Transverse colon (tissue), 4 donors: Measurements from ENCODE around the gene C19orf73. TPM values are rescaled to one million over a fixed set of nuclear protein-coding genes. Genes with fewer than 3 reads are reported as not detected.
A peak's percentile ranks its signal among the peaks of the same experiment; 100 is the strongest.

Experiments
- DNase-seq: peaks from one replicate; pipeline ENCODE4 v3.0.0-alpha.2; 2019
- H3K27ac ChIP-seq, 4 donors: fragments of 200-600 bp; sonication (generic); 2 replicates each; pipeline ENCODE4 v1.5.1; 2016 to 2018; ENCODE audit warnings: inconsistent platforms in 4 of 4
- H3K27me3 ChIP-seq: fragments of 200-600 bp; sonication (generic); 2 replicates; pipeline ENCODE4 v1.5.1; 2017; ENCODE audit warnings: inconsistent platforms
- H3K36me3 ChIP-seq, 4 donors: fragments of 200-600 bp; sonication (generic); 2 replicates each; pipeline ENCODE4 v1.5.1; 2017 to 2019; ENCODE audit warnings: inconsistent platforms in 4 of 4
- H3K4me1 ChIP-seq, 4 donors: fragments of 200-600 bp; sonication (generic); 2 replicates each; pipeline ENCODE4 v1.5.1; 2017 to 2020; ENCODE audit warnings: inconsistent platforms in 4 of 4
- H3K4me3 ChIP-seq, 4 donors: fragments of 200-600 bp; sonication (generic); 1 replicate in 1 of 4; 2 replicates in 3 of 4; pipeline versions ENCODE4 v1.5.1 to v1.6.1; 2017 to 2019; ENCODE audit warnings: inconsistent platforms in 4 of 4
- H3K9me3 ChIP-seq, 2 donors: fragments of 200-600 bp; sonication (generic); 2 replicates each; pipeline ENCODE4 v1.5.1; 2017 to 2019; ENCODE audit warnings: inconsistent platforms in 2 of 2
- EP300 ChIP-seq: sonication (generic); formaldehyde crosslinking; IDR thresholded peaks from one replicate; pipeline ENCODE4 v1.6.1; 2017; ENCODE audit warnings: antibody characterized with exemption, low read depth
- POLR2A ChIP-seq: fragments of 450-650 bp; IDR thresholded peaks from one replicate; pipeline ENCODE4 v1.6.1; 2016; ENCODE audit warnings: antibody characterized with exemption, mild to moderate bottlenecking, moderate library complexity
- POLR2AphosphoS5 ChIP-seq, 3 donors: sonication (generic); formaldehyde crosslinking; IDR thresholded peaks; one replicate each; pipeline ENCODE4 v1.6.1; 2016; ENCODE audit warnings: antibody characterized with exemption in 3 of 3
- WGBS, 2 donors: methylation state at CpG; one replicate each; pipeline ENCODE4 v1.1.5; 2018; ENCODE audit warnings: low coverage in 1 of 2; 5-methylcytosine and 5-hydroxymethylcytosine counted together
- in situ Hi-C, 4 donors: fragments of 200-750 bp; cut with MboI; loops; one replicate each; pipeline versions ENCODE4 v1.15.0 to v1.15.1; 2017; ENCODE audit warnings: low sequenced_read_pairs in 3 of 4, low pct_ligation_motif_present in 1 of 4, low pct_unique_long_range_greater_than_20kb in 1 of 4
- intact Hi-C: fragments of 100-400 bp; cut with DNase I; formaldehyde crosslinking; loops from one replicate; pipeline ENCODE4 v1.15.1; 2023; ENCODE audit warnings: low total_unique reads
- total RNA-seq, 4 donors: library from RNA; depleted of rRNA; stranded (reverse); fragments of >200 nt; gene quantifications; one replicate each; pipeline ENCODE4 v1.1.0, GENCODE V29; 2016
- TF ChIP-seq, protein P1 (sequence below), 5 experiments: fragments of 200-600 bp in 3 of 5; fragments of 450-650 bp in 2 of 5; sonication (generic) in 3 of 5; IDR thresholded peaks; 1 replicate in 2 of 5; 2 replicates in 3 of 5; pipeline ENCODE4 v1.5.1; 2016 to 2017; ENCODE audit warnings: antibody characterized with exemption in 5 of 5, inconsistent platforms in 3 of 5, mild to moderate bottlenecking in 2 of 5, moderate library complexity in 1 of 5

C19orf73 gene
- total RNA-seq, 4 donors from 2014 or later = 7.5 to 12.5 (median 8.2) TPM; not detected in 1

DNA sequence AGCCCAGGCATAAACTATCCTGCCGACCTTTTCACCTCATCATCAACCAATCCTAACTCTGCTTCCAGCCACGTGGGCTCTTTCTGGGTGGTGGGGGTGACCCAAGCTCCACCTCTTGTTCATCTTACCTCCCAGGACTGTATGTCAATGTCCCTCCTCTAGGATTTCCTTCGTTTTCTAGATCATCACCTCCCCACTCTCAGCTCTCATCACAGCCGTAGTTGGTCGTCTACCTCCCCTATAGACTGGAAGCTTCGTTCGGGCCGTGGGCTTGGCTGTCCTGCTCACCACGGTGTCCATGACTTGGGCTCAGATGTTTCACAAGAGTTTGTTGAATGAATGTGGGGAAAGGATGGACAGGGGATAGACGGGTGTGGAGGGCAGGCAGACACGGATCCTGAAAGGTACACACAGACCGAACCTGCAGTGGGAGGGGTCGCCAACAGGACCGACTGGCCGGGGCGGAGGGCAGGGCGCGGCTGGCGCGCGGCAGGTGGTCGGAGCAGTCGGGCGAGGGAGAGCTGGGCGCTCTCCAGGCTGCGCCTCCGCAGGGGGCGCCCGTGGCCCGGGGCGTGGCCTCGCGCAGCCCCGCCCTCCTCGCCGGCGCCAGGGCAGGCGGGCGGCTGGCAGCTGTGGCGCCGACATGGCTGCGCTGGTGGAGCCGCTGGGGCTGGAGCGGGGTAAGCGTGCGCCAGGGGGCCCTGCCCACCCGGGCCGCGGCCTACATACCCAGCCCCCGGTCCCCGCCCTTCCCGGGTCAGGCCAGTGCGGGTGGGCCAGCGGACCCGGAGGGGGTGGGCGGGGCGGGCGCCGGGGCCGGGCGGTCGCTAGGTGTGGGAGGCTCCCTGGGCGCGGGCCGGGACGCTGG lies 4.9 kb downstream of the C19orf73 start, which contains the start of gene LIN7B:
TSS of gene LIN7B (plus strand) at position 609 of the 868 bp plus-strand sequence. CDS start at position 644, 35 bp downstream.
- no peak for TF ChIP-seq POLR2A
- TF ChIP-seq, protein P1, sequence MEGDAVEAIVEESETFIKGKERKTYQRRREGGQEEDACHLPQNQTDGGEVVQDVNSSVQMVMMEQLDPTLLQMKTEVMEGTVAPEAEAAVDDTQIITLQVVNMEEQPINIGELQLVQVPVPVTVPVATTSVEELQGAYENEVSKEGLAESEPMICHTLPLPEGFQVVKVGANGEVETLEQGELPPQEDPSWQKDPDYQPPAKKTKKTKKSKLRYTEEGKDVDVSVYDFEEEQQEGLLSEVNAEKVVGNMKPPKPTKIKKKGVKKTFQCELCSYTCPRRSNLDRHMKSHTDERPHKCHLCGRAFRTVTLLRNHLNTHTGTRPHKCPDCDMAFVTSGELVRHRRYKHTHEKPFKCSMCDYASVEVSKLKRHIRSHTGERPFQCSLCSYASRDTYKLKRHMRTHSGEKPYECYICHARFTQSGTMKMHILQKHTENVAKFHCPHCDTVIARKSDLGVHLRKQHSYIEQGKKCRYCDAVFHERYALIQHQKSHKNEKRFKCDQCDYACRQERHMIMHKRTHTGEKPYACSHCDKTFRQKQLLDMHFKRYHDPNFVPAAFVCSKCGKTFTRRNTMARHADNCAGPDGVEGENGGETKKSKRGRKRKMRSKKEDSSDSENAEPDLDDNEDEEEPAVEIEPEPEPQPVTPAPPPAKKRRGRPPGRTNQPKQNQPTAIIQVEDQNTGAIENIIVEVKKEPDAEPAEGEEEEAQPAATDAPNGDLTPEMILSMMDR (IDR thresholded peaks at IDR 0.05) = peak; percentile 14 to 62 (median 40)
- DNase-seq = peak; percentile 74
- intact Hi-C loops = no loop called here
- in situ Hi-C loops = no loop called here
- Histone ChIP-seq H3K4me1 (peaks cover 9 to 28% (median 26%) of the 10 kb centered on the region in 4 donors), H3K27ac (peak within 1 kb of the TSS; percentile 81 to 89 (median 86)), H3K9me3 (no peaks in the 10 kb centered on the region), H3K4me3 (peak within 1 kb of the TSS; percentile 80 to 97 (median 84)), H3K27me3 (no peaks in the 10 kb centered on the region), H3K36me3 (no peaks in the 10 kb centered on the region)
- 2 to 4% methylated on average over 4 to 21 of the region's 66 CpGs for WGBS, 2 donors

DNA sequence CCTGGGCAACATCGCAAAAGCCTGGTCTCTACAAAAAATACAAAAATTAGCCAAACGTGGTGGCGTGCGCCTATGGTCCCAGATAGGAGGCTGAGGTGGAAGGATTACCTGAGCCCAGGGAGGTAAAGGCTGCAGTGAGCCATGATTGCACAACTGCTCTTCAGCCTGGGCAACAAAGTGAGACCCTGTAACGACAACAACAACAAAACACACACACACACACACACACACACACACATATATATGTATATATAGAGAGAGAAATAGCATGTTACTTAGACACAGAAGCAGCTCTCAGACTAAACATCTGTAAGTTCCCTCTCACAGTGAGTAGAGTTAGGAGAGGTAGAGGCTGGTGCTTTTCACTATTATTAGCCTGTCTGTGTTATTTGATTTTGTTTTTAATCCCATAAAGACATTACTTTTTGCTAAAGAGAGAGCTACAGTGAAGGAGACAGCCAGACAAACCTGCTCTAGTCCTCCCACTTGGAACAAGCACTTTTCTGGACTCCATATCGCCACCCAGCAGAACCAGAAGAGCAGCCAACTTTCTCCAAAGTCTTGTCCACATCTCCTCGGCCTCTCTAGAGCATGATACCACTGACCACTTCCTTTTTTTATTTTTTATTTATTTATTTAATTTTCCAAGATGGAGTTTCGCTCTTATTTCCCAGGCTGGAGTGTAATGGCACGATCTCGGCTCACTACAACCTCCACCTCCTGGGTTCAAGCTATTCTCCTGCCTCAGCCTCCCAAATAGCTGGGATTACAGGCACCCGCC lies 7.5 kb downstream of the C19orf73 start:
- 33 to 78% methylated on average over 2 to 11 of the region's 11 CpGs for WGBS, 2 donors
- H3K4me1 ChIP-seq = peaks cover 0 to 16% (median 13%) of the 10 kb centered on the region in 4 donors
- no peaks in the 10 kb centered on the region for H3K27me3 ChIP-seq
- H3K27ac ChIP-seq = no peak overlapping the region
- in situ Hi-C loops (no loop called here), intact Hi-C loops (no loop called here)
- no peaks in the 10 kb centered on the region for H3K9me3 ChIP-seq
- H3K4me3 ChIP-seq = no peak overlapping the region
- H3K36me3 ChIP-seq = peaks cover 0 to 17% (median 4%) of the 10 kb centered on the region in 4 donors
- no peak for DNase-seq
- TF ChIP-seq EP300 (no peak), POLR2A (no peak), POLR2AphosphoS5 (IDR thresholded peaks at IDR 0.05) (no peak)
- TF ChIP-seq, protein P1 (IDR thresholded peaks at IDR 0.05) = no peak

DNA sequence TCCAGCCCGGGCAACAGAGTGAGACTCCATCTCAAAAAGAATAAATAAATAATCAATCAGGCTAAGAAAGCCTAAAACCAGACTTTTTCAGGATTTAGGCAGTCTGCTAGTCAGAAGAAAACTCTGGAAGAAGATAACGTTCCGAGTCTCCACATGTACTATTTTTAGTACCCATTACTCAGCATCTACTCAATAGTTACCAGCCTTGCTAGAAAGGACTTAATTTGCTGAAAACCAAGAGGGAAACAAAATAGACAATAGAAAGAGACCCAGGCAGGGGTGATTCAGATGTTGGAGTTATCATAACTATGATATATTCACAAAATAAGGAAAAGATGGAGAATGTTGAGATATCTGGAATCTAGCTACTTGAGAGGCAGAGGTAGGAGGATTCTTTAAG lies 8.4 kb downstream of the C19orf73 start:
- Histone ChIP-seq H3K27ac (no peak overlapping the region), H3K36me3 (peaks cover 0 to 19% (median 4%) of the 10 kb centered on the region in 4 donors), H3K4me1 (peaks cover 0 to 16% (median 13%) of the 10 kb centered on the region in 4 donors), H3K4me3 (no peak overlapping the region), H3K9me3 (no peaks in the 10 kb centered on the region), H3K27me3 (no peaks in the 10 kb centered on the region)
- DNase-seq = no peak
- 30 to 43% methylated on average over 3 of the region's 3 CpGs for WGBS, 2 donors
- in situ Hi-C loops = no loop called here
- intact Hi-C loops = no loop called here
- no peak for TF ChIP-seq POLR2A

DNA sequence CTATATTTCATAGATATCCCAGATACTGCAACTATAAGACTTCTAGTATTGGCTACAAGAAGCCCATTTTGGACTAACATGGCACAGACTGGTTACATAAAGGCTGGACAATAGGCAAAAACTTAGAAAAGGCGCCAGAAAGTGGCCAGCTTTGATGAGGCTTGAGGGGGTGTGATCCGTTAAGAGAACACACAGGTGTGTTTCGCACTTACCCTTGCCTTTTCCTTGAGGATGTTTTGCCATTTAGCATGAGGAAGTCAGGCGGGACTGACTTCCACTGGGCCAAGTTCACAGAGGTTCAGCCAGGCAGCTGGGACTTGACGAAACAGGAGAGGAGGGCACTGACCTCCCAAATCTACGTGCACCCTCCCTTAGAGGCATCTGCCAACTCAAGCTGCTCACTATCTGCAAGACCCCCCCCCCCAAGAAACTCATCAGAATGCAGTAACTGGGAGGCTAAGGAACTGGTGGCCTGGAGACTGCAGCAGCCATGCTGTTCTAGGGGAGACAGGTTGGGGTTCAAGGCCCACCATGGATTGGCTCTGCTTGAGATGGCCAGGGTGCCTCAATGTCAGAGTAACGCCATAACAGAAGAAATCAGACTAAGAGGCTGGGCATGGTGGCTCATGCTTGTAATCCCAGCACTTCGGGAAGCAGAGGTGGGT lies 9.2 kb downstream of the C19orf73 start:
- no peaks in the 10 kb centered on the region for H3K27me3 ChIP-seq

More for the DNA sequence above, 9.2 kb downstream of the C19orf73 start:
- in situ Hi-C loops (no loop called here), intact Hi-C loops (no loop called here)
- Histone ChIP-seq H3K4me3 (no peak overlapping the region), H3K27ac (no peak overlapping the region), H3K4me1 (peaks cover 0 to 12% (median 9%) of the 10 kb centered on the region in 4 donors), H3K36me3 (peaks cover 0 to 28% (median 7%) of the 10 kb centered on the region in 4 donors), H3K9me3 (no peaks in the 10 kb centered on the region)
- no peak for DNase-seq
- TF ChIP-seq POLR2A (no peak), POLR2AphosphoS5 (IDR thresholded peaks at IDR 0.05) (no peak), EP300 (no peak)
- 83% methylated on average over 8 of the region's 8 CpGs; no CpG with 5 or more reads in 1 of the 2 donors for WGBS, 2 donors
